ENCODE results near the gene ACTL7A. TPM values are rescaled to one million over a fixed set of nuclear protein-coding genes. Genes with fewer than 3 reads are reported as not detected.

ACTL7A gene
- total RNA-seq, 4 donors from 2014 or later, result not detected

GRCh38 chr9:108905494-108905893 lies 43.4 kb downstream of the ACTL7A start:
- Histone ChIP-seq H3K4me3 (no peak overlapping the region), H3K27me3 (no peaks in the 10 kb centered on the region), H3K27ac (no peak overlapping the region), H3K36me3 (peaks cover 93% of the 10 kb centered on the region), H3K9me3 (no peaks in the 10 kb centered on the region), H3K4me1 (no peaks in the 10 kb centered on the region)
- no peak for DNase-seq (ENCODE audit: low spot score in 2 of 2)
- WGBS, result 77% methylated on average over 2 of the region's 2 CpGs
- TF ChIP-seq POLR2A (IDR thresholded peaks at IDR 0.05), result no peak
- no peak for TF ChIP-seq CTCF (IDR thresholded peaks at IDR 0.05)
- no peak for TF ChIP-seq EP300 (IDR thresholded peaks at IDR 0.05)
- TF ChIP-seq POLR2AphosphoS5 (IDR thresholded peaks at IDR 0.05), result no peak

- no peak for DNase-seq (ENCODE audit: low spot score in 2 of 2)
- Histone ChIP-seq H3K4me1 (no peaks in the 10 kb centered on the region), H3K27me3 (no peaks in the 10 kb centered on the region), H3K27ac (no peak overlapping the region), H3K9me3 (no peaks in the 10 kb centered on the region), H3K4me3 (no peak overlapping the region), H3K36me3 (peaks cover 89% of the 10 kb centered on the region)
- TF ChIP-seq POLR2A (IDR thresholded peaks at IDR 0.05) (no peak), CTCF (IDR thresholded peaks at IDR 0.05) (no peak), POLR2AphosphoS5 (IDR thresholded peaks at IDR 0.05) (no peak), EP300 (IDR thresholded peaks at IDR 0.05) (no peak)
Observed at GRCh38 chr9:108910402-108910801, 48.3 kb downstream of the ACTL7A start.

- Histone ChIP-seq H3K4me1 (no peaks in the 10 kb centered on the region), H3K27ac (no peak overlapping the region), H3K36me3 (peaks cover 89% of the 10 kb centered on the region), H3K4me3 (no peak overlapping the region), H3K27me3 (no peaks in the 10 kb centered on the region), H3K9me3 (no peaks in the 10 kb centered on the region)
- WGBS, result 86% methylated on average over 2 of the region's 2 CpGs
- TF ChIP-seq POLR2AphosphoS5 (IDR thresholded peaks at IDR 0.05) (no peak), EP300 (IDR thresholded peaks at IDR 0.05) (no peak), CTCF (IDR thresholded peaks at IDR 0.05) (no peak), POLR2A (IDR thresholded peaks at IDR 0.05) (no peak)
- no peak for DNase-seq (ENCODE audit: low spot score in 2 of 2)
Observed at GRCh38 chr9:108910914-108911313, 48.8 kb downstream of the ACTL7A start.

- no peaks in the 10 kb centered on the region for H3K4me1 ChIP-seq
- DNase-seq (ENCODE audit: low spot score in 2 of 2), result no peak
- 32% methylated on average over 1 of the region's 1 CpG for WGBS
- no peaks in the 10 kb centered on the region for H3K27me3 ChIP-seq
- no peak for TF ChIP-seq POLR2AphosphoS5 (IDR thresholded peaks at IDR 0.05)
- TF ChIP-seq EP300 (IDR thresholded peaks at IDR 0.05), result no peak
- no peak for TF ChIP-seq POLR2A (IDR thresholded peaks at IDR 0.05)
- TF ChIP-seq CTCF (IDR thresholded peaks at IDR 0.05), result no peak
- H3K4me3 ChIP-seq, result no peak overlapping the region
- H3K36me3 ChIP-seq, result peaks cover 86% of the 10 kb centered on the region
- no peak overlapping the region for H3K27ac ChIP-seq
- no peaks in the 10 kb centered on the region for H3K9me3 ChIP-seq
Observed at GRCh38 chr9:108911820-108912219, 49.8 kb downstream of the ACTL7A start.

Other genes with a start within 250 kb of the ACTL7A start
- under 1 TPM in 2 of 4 donors, not detected in 2; 0.19 to 0.26 TPM for gene ACTL7B, start 6.3 kb upstream of the ACTL7A start, total RNA-seq
- 10 to 100 TPM; 22.2 to 34.2 (median 23.2) TPM for gene ELP1, start 71.9 kb downstream of the ACTL7A start, total RNA-seq
- gene ABITRAM, start 72.1 kb downstream of the ACTL7A start, total RNA-seq, result 10 to 100 TPM in 3 of 4 donors, 1 to 10 TPM in 1; 9.9 to 42.4 (median 12.0) TPM
- gene CTNNAL1, start 151.2 kb downstream of the ACTL7A start, total RNA-seq, result 10 to 100 TPM; 13.0 to 23.2 (median 16.0) TPM